ENCODE data around the gene PRLR.

The PRLR gene

DNA sequence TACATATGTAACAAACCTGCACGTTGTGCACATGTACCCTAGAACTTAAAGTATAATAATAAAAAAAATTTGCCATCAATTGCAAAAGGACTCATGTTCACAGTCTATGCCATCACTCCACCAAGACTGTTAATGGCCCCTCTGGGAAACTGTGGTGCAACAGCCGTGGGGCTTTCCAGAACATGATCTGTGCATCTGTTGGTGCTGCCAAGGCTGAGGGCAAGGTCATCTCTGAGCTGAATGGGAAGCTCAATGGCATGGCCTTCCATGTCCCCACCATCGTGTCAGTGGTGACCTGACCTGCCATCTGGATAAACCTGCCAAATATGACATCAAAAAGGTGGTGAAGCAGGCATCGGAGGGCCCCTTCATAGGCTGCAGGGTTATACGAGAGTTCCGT is 149.2 kb downstream of the PRLR start:
- no peaks in the 10 kb centered on the region for H3K36me3 ChIP-seq (ENCODE audit: control insufficient read depth in 5 of 5, insufficient read depth in 5 of 5, low read length in 5 of 5)
- H3K9ac ChIP-seq (ENCODE audit: low read length in 5 of 5), result no peak overlapping the region
- no peaks in the 10 kb centered on the region for H3K27me3 ChIP-seq (ENCODE audit: control insufficient read depth in 5 of 5, insufficient read depth in 4 of 5, low read length in 5 of 5)
- no peak overlapping the region for H3K4me3 ChIP-seq (ENCODE audit: low read depth in 1 of 5, low read length in 5 of 5)
- H3K27ac ChIP-seq (ENCODE audit: low read depth, low read length), result no peak overlapping the region
- H3K9me3 ChIP-seq (ENCODE audit: control insufficient read depth in 5 of 5, low read length in 5 of 5), result no peaks in the 10 kb centered on the region
- no peaks in the 10 kb centered on the region for H3K4me1 ChIP-seq (ENCODE audit: control insufficient read depth in 5 of 5, insufficient read depth in 5 of 5, low read length in 5 of 5)

- H3K27ac ChIP-seq (ENCODE audit: low read depth, low read length), result no peak overlapping the region
- no peak overlapping the region for H3K9ac ChIP-seq (ENCODE audit: low read length in 5 of 5)
- peaks cover 0 to 3% (median 0%) of the 10 kb centered on the region in 5 donors for H3K9me3 ChIP-seq (ENCODE audit: control insufficient read depth in 5 of 5, low read length in 5 of 5)
- H3K27me3 ChIP-seq (ENCODE audit: control insufficient read depth in 5 of 5, insufficient read depth in 4 of 5, low read length in 5 of 5), result peaks cover 0 to 3% (median 0%) of the 10 kb centered on the region in 5 donors
- no peak overlapping the region for H3K4me3 ChIP-seq (ENCODE audit: low read depth in 1 of 5, low read length in 5 of 5)
- H3K36me3 ChIP-seq (ENCODE audit: control insufficient read depth in 5 of 5, insufficient read depth in 5 of 5, low read length in 5 of 5), result no peaks in the 10 kb centered on the region
- H3K4me1 ChIP-seq (ENCODE audit: control insufficient read depth in 5 of 5, insufficient read depth in 5 of 5, low read length in 5 of 5), result no peaks in the 10 kb centered on the region
Measured at GRCh38 chr5:35073160-35073559, 157.1 kb downstream of the PRLR start.

GRCh38 chr5:35069188-35069587 is 161.1 kb downstream of the PRLR start:
- Histone ChIP-seq H3K27me3 (ENCODE audit: control insufficient read depth in 5 of 5, insufficient read depth in 4 of 5, low read length in 5 of 5) (peaks cover 0 to 3% (median 0%) of the 10 kb centered on the region in 5 donors), H3K36me3 (ENCODE audit: control insufficient read depth in 5 of 5, insufficient read depth in 5 of 5, low read length in 5 of 5) (no peaks in the 10 kb centered on the region), H3K4me1 (ENCODE audit: control insufficient read depth in 5 of 5, insufficient read depth in 5 of 5, low read length in 5 of 5) (no peaks in the 10 kb centered on the region), H3K9me3 (ENCODE audit: control insufficient read depth in 5 of 5, low read length in 5 of 5) (peaks cover 0 to 3% (median 0%) of the 10 kb centered on the region in 5 donors), H3K4me3 (ENCODE audit: low read depth in 1 of 5, low read length in 5 of 5) (no peak overlapping the region), H3K27ac (ENCODE audit: low read depth, low read length) (no peak overlapping the region), H3K9ac (ENCODE audit: low read length in 5 of 5) (no peak overlapping the region)

DNA sequence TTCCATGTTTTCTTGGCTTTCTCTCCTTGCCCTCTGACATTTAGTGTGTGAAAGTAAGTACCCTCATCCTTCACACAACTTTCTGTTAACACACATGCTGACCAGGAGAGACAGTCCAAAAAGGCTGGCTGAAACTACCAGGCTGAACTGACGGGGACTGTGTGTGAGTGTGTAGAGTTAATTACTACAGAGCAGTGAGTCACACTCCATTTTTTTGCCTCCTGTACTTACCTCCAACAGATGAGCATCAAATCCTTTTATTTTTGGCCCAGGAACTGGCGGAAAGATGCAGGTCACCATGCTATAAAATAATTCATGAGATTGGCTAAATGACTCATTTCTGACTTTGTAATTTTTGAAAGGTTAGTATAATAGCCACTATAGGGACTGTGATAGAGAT is 162.3 kb downstream of the PRLR start:
- H3K27ac ChIP-seq (ENCODE audit: low read depth, low read length), result no peak overlapping the region
- peaks cover 0 to 10% (median 2%) of the 10 kb centered on the region in 5 donors for H3K4me1 ChIP-seq (ENCODE audit: control insufficient read depth in 5 of 5, insufficient read depth in 5 of 5, low read length in 5 of 5)
- H3K27me3 ChIP-seq (ENCODE audit: control insufficient read depth in 5 of 5, insufficient read depth in 4 of 5, low read length in 5 of 5), result peaks cover 0 to 3% (median 0%) of the 10 kb centered on the region in 5 donors
- H3K9ac ChIP-seq (ENCODE audit: low read length in 5 of 5), result no peak overlapping the region
- no peaks in the 10 kb centered on the region for H3K9me3 ChIP-seq (ENCODE audit: control insufficient read depth in 5 of 5, low read length in 5 of 5)
- no peak overlapping the region for H3K4me3 ChIP-seq (ENCODE audit: low read depth in 1 of 5, low read length in 5 of 5)
- H3K36me3 ChIP-seq (ENCODE audit: control insufficient read depth in 5 of 5, insufficient read depth in 5 of 5, low read length in 5 of 5), result no peaks in the 10 kb centered on the region

GRCh38 chr5:35066260-35066795 is 164.0 kb downstream of the PRLR start:
- H3K4me1 ChIP-seq (ENCODE audit: control insufficient read depth in 5 of 5, insufficient read depth in 5 of 5, low read length in 5 of 5), result peaks cover 0 to 24% (median 5%) of the 10 kb centered on the region in 5 donors
- H3K9ac ChIP-seq (ENCODE audit: low read length in 5 of 5), result no peak overlapping the region
- H3K27ac ChIP-seq (ENCODE audit: low read depth, low read length), result no peak overlapping the region
- H3K9me3 ChIP-seq (ENCODE audit: control insufficient read depth in 5 of 5, low read length in 5 of 5), result no peaks in the 10 kb centered on the region
- peaks cover 0 to 3% (median 0%) of the 10 kb centered on the region in 5 donors for H3K27me3 ChIP-seq (ENCODE audit: control insufficient read depth in 5 of 5, insufficient read depth in 4 of 5, low read length in 5 of 5)
- no peak overlapping the region for H3K4me3 ChIP-seq (ENCODE audit: low read depth in 1 of 5, low read length in 5 of 5)
- H3K36me3 ChIP-seq (ENCODE audit: control insufficient read depth in 5 of 5, insufficient read depth in 5 of 5, low read length in 5 of 5), result no peaks in the 10 kb centered on the region

GRCh38 chr5:35063414-35063813 is 166.9 kb downstream of the PRLR start:
- Histone ChIP-seq H3K4me3 (ENCODE audit: low read depth in 1 of 5, low read length in 5 of 5) (no peak overlapping the region), H3K4me1 (ENCODE audit: control insufficient read depth in 5 of 5, insufficient read depth in 5 of 5, low read length in 5 of 5) (peaks cover 0 to 29% (median 9%) of the 10 kb centered on the region in 5 donors), H3K9ac (ENCODE audit: low read length in 5 of 5) (no peak overlapping the region), H3K27me3 (ENCODE audit: control insufficient read depth in 5 of 5, insufficient read depth in 4 of 5, low read length in 5 of 5) (no peaks in the 10 kb centered on the region), H3K36me3 (ENCODE audit: control insufficient read depth in 5 of 5, insufficient read depth in 5 of 5, low read length in 5 of 5) (no peaks in the 10 kb centered on the region), H3K9me3 (ENCODE audit: control insufficient read depth in 5 of 5, low read length in 5 of 5) (no peaks in the 10 kb centered on the region), H3K27ac (ENCODE audit: low read depth, low read length) (no peak overlapping the region)

- no peak overlapping the region for H3K4me3 ChIP-seq (ENCODE audit: low read depth in 1 of 5, low read length in 5 of 5)
- H3K36me3 ChIP-seq (ENCODE audit: control insufficient read depth in 5 of 5, insufficient read depth in 5 of 5, low read length in 5 of 5), result no peaks in the 10 kb centered on the region
- no peak overlapping the region for H3K27ac ChIP-seq (ENCODE audit: low read depth, low read length)
- no peak overlapping the region for H3K9ac ChIP-seq (ENCODE audit: low read length in 5 of 5)
- H3K4me1 ChIP-seq (ENCODE audit: control insufficient read depth in 5 of 5, insufficient read depth in 5 of 5, low read length in 5 of 5), result peaks cover 0 to 29% (median 9%) of the 10 kb centered on the region in 5 donors
- no peaks in the 10 kb centered on the region for H3K27me3 ChIP-seq (ENCODE audit: control insufficient read depth in 5 of 5, insufficient read depth in 4 of 5, low read length in 5 of 5)
- H3K9me3 ChIP-seq (ENCODE audit: control insufficient read depth in 5 of 5, low read length in 5 of 5), result no peaks in the 10 kb centered on the region
Measured at GRCh38 chr5:35061211-35061770, 169.0 kb downstream of the PRLR start.

- H3K9me3 ChIP-seq (ENCODE audit: control insufficient read depth in 5 of 5, low read length in 5 of 5), result no peaks in the 10 kb centered on the region
- no peak overlapping the region for H3K27ac ChIP-seq (ENCODE audit: low read depth, low read length)
- H3K36me3 ChIP-seq (ENCODE audit: control insufficient read depth in 5 of 5, insufficient read depth in 5 of 5, low read length in 5 of 5), result no peaks in the 10 kb centered on the region
Measured at GRCh38 chr5:35060236-35060635, 170.1 kb downstream of the PRLR start.

DNA sequence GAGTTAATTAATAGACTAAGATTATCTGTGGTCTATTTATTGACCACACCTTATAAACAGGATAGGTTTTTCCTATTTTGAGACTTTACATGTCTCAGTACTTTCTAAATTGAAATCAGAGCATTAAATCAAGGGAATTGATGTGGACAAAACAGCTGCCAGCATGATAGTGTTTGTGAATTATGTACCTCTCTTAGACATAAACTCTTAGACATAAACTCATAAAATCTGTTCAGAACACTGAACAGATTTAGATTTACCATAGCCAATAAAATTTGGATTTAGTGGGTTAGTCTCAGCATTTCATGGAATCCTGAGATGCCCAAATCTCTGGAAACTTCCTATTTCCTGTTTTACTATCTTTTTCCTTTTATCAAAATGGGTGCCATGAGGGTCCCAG is 171.0 kb downstream of the PRLR start:
- H3K9ac ChIP-seq (ENCODE audit: low read length in 5 of 5), result no peak overlapping the region
- H3K27ac ChIP-seq (ENCODE audit: low read depth, low read length), result no peak overlapping the region
- no peaks in the 10 kb centered on the region for H3K9me3 ChIP-seq (ENCODE audit: control insufficient read depth in 5 of 5, low read length in 5 of 5)
- no peak overlapping the region for H3K4me3 ChIP-seq (ENCODE audit: low read depth in 1 of 5, low read length in 5 of 5)
- no peaks in the 10 kb centered on the region for H3K36me3 ChIP-seq (ENCODE audit: control insufficient read depth in 5 of 5, insufficient read depth in 5 of 5, low read length in 5 of 5)
- no peaks in the 10 kb centered on the region for H3K27me3 ChIP-seq (ENCODE audit: control insufficient read depth in 5 of 5, insufficient read depth in 4 of 5, low read length in 5 of 5)
- H3K4me1 ChIP-seq (ENCODE audit: control insufficient read depth in 5 of 5, insufficient read depth in 5 of 5, low read length in 5 of 5), result peaks cover 0 to 29% (median 9%) of the 10 kb centered on the region in 5 donors

More at GRCh38 chr5:35060236-35060635, 170.1 kb downstream of the PRLR start:
- Histone ChIP-seq H3K27me3 (ENCODE audit: control insufficient read depth in 5 of 5, insufficient read depth in 4 of 5, low read length in 5 of 5) (no peaks in the 10 kb centered on the region), H3K4me1 (ENCODE audit: control insufficient read depth in 5 of 5, insufficient read depth in 5 of 5, low read length in 5 of 5) (peaks cover 0 to 29% (median 9%) of the 10 kb centered on the region in 5 donors), H3K4me3 (ENCODE audit: low read depth in 1 of 5, low read length in 5 of 5) (no peak overlapping the region), H3K9ac (ENCODE audit: low read length in 5 of 5) (no peak overlapping the region)

DNA sequence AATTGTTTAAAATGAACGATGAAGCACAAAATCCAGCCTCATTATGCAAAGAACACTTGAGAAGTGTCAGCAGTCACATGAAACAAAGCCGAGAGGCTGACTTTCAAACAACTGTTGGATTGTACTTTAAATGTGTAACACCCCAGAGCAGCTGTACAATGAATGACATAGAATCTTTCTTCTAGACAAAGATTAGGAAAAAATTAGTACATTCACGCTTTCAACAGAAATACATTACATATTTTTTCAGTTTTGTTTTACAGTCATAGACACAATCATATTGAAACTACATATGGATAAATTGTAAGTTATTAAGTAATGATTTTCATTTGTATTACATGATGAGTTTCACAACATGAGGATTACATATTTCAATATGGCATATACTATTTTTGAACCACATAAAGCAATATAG is 171.9 kb downstream of the PRLR start:
- H3K4me3 ChIP-seq (ENCODE audit: low read depth in 1 of 5, low read length in 5 of 5), result no peak overlapping the region
- H3K9ac ChIP-seq (ENCODE audit: low read length in 5 of 5), result no peak overlapping the region
- H3K36me3 ChIP-seq (ENCODE audit: control insufficient read depth in 5 of 5, insufficient read depth in 5 of 5, low read length in 5 of 5), result no peaks in the 10 kb centered on the region
- no peaks in the 10 kb centered on the region for H3K27me3 ChIP-seq (ENCODE audit: control insufficient read depth in 5 of 5, insufficient read depth in 4 of 5, low read length in 5 of 5)
- H3K9me3 ChIP-seq (ENCODE audit: control insufficient read depth in 5 of 5, low read length in 5 of 5), result no peaks in the 10 kb centered on the region
- H3K27ac ChIP-seq (ENCODE audit: low read depth, low read length), result no peak overlapping the region
- H3K4me1 ChIP-seq (ENCODE audit: control insufficient read depth in 5 of 5, insufficient read depth in 5 of 5, low read length in 5 of 5), result peaks cover 0 to 23% (median 9%) of the 10 kb centered on the region in 5 donors
